ENCODE data around the gene IL7R.
"Not testable (repeated sequence)": the region's sequence is repeated elsewhere in the genome, so short reads cannot be mapped to it uniquely, and the experiment has no call there.

Gene IL7R

GRCh38 chr5:35842856-35843255, 13.8 kb upstream of the IL7R start:
- DNase-seq (ENCODE audit: low read depth in 2 of 2): no peak

GRCh38 chr5:35845508-35845907, 11.2 kb upstream of the IL7R start:
- not testable (repeated sequence) for DNase-seq (ENCODE audit: low read depth in 2 of 2)

- no peak for DNase-seq (ENCODE audit: low read depth in 2 of 2)
Observed at GRCh38 chr5:35847491-35847890, 9.2 kb upstream of the IL7R start.

- DNase-seq (ENCODE audit: low read depth in 2 of 2): no peak
Observed at GRCh38 chr5:35847961-35848360, 8.7 kb upstream of the IL7R start.

GRCh38 chr5:35849860-35850259, 6.8 kb upstream of the IL7R start:
- DNase-seq (ENCODE audit: low read depth in 2 of 2): no peak

GRCh38 chr5:35850967-35851680, 5.6 kb upstream of the IL7R start:
- no peak for DNase-seq (ENCODE audit: low read depth in 2 of 2)

- DNase-seq (ENCODE audit: low read depth in 2 of 2): peak in 1 of 2 donors; percentile 50
Observed at GRCh38 chr5:35852084-35852734, 4.5 kb upstream of the IL7R start.

- no peak for DNase-seq (ENCODE audit: low read depth in 2 of 2)
Observed at GRCh38 chr5:35852773-35853172, 3.9 kb upstream of the IL7R start.

GRCh38 chr5:35853631-35854030, 3.1 kb upstream of the IL7R start:
- DNase-seq (ENCODE audit: low read depth in 2 of 2): peak; percentile 56 to 64

GRCh38 chr5:35854248-35854647, 2.4 kb upstream of the IL7R start:
- peak; percentile 48 to 55 for DNase-seq (ENCODE audit: low read depth in 2 of 2)

GRCh38 chr5:35855187-35855586, 1.5 kb upstream of the IL7R start:
- no peak for DNase-seq (ENCODE audit: low read depth in 2 of 2)

GRCh38 chr5:35856186-35856764, 416 bp upstream of the IL7R start:
- not testable (repeated sequence) for DNase-seq (ENCODE audit: low read depth in 2 of 2)

GRCh38 chr5:35857606-35858205, 1.0 kb downstream of the IL7R start:
- no peak for DNase-seq (ENCODE audit: low read depth in 2 of 2)

GRCh38 chr5:35859101-35859661, 2.5 kb downstream of the IL7R start:
- no peak for DNase-seq (ENCODE audit: low read depth in 2 of 2)

GRCh38 chr5:35860686-35861085, 4.0 kb downstream of the IL7R start:
- DNase-seq (ENCODE audit: low read depth in 2 of 2): no peak

GRCh38 chr5:35861718-35862117, 5.0 kb downstream of the IL7R start:
- DNase-seq (ENCODE audit: low read depth in 2 of 2): no peak

GRCh38 chr5:35862126-35862525, 5.4 kb downstream of the IL7R start:
- DNase-seq (ENCODE audit: low read depth in 2 of 2): no peak

GRCh38 chr5:35863159-35863558, 6.5 kb downstream of the IL7R start:
- DNase-seq (ENCODE audit: low read depth in 2 of 2): no peak

GRCh38 chr5:35867998-35868397, 11.3 kb downstream of the IL7R start:
- DNase-seq (ENCODE audit: low read depth in 2 of 2): no peak

GRCh38 chr5:35869685-35870277, 13.1 kb downstream of the IL7R start:
- DNase-seq (ENCODE audit: low read depth in 2 of 2): no peak

- DNase-seq (ENCODE audit: low read depth in 2 of 2): no peak
Observed at GRCh38 chr5:35870605-35871004, 13.9 kb downstream of the IL7R start.

- DNase-seq (ENCODE audit: low read depth in 2 of 2): no peak
Observed at GRCh38 chr5:35876454-35876853, 19.8 kb downstream of the IL7R start.

All from stimulated activated CD4-positive, alpha-beta T cell treated with anti-CD3 and anti-CD28 coated beads, Interleukin-15, amount 100 ng/mL, for 48 hours (primary cell).